ENCODE measurements around the gene APOBEC3H.
"Not testable (repeated sequence)": the region's sequence is repeated elsewhere in the genome, so short reads cannot be mapped to it uniquely, and the experiment has no call there.

APOBEC3H gene

GRCh38 chr22:39097098-39098020 lies at the start of gene APOBEC3H:
Gene APOBEC3H (plus strand): TSS chr22:39097244. CDS start chr22:39100279, 3,035 bp downstream.
- DNase-seq, result peak; percentile 37 to 57

GRCh38 chr22:39049486-39049885 lies 47.6 kb upstream of the APOBEC3H start:
- DNase-seq, result not testable (repeated sequence)

GRCh38 chr22:39051844-39052495 lies 45.1 kb upstream of the APOBEC3H start:
- not testable (repeated sequence) for DNase-seq

DNA sequence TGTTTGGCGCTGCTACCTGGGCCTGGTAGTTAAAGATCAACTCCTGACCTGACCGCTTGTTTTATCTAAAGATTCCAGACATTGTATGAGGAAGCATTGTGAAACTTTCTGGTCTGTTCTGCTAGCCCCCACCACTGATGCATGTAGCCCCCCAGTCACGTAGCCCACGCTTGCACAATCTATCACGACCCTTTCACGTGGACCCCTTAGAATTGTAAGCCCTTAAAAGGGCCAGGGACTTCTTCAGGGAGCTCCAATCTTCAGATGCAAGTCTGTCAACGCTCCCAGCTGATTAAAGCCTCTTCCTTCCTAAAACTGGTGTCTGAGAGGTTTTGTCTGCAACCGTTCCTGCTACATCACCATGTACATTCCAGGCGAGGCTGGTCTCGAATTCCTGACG lies 41.4 kb upstream of the APOBEC3H start:
- DNase-seq, result no peak

DNA sequence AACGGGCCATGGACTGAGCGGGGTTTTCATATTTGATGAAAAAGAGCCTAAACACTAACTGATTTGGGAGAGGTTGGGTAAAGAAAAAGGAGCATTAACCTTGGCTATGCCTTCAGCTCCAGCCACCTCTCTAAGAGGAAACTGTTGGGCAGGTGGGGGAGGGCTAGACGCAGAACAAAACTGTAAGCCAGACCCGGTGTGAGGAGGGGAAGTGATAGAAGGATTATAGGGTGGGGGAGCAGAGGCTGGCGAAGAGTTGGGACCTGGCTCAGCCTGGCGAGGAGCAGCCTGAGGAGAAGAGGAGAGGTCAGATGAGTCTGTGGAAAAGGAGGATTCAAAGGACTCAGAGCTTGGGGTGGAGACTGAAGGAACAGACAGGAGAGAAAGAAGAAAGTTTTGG lies 35.8 kb upstream of the APOBEC3H start:
- DNase-seq, result not testable (repeated sequence)

DNA sequence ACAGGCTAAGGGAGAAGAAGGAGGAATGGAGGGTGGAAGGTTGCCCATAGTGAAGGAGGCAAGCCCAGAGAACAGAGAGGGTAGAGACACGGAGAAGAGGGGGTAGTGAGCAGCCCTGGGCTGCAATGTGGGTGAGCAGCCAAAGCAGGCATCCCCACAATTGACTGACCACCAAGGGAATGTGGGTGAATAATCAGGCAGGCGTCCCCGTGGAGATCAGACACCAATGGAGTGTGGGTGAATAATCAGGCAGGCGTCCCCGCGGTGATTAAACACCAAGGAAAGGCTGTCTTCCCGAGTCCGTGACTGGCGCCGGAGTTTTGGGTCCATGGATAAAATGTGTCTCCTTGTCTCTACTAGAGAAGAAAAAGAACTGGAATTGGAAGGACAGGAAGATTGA lies 35.1 kb upstream of the APOBEC3H start:
- not testable (repeated sequence) for DNase-seq

GRCh38 chr22:39063904-39064303 lies 33.1 kb upstream of the APOBEC3H start:
- DNase-seq, result not testable (repeated sequence)

DNA sequence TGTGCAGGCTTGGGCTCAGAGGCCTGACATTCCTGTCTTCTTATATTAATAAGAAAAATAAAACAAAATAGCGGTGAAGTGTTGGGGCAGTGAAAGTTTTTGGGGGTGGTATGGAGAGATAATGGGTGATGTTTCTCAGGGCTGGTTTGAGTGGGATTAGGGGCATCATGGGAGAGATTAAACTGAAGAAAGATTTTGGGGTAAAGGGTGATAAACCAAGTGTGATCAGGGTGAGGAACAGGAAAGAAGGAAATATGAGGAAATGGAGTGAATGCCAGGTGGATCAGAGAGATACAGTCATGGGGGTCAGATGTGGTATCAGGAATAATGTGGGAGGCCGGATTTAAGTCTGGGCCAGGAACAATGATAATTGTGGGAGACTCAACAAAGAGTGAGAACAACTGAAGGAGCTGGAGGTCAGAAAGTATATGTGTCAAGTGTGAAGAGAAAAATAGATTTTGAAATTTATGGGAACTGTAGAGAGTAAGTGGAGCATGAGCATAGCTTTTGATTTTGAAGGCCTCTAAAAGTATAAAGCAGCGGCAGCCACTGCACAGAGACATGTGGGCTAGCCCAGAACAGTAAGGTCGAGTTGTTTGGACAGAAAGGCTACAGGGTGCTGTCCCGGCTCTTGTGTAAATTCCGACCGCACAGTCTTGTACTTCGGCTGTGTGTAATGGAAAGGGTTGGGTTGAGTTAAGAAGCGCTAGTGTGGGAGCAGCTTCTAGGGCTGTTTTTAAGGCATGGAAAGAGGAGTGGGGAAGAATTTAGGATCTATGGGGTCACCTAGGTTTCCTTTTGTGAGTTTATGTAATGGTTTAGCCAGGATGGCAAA lies 30.4 kb upstream of the APOBEC3H start:
- not testable (repeated sequence) for DNase-seq

GRCh38 chr22:39068033-39068785 lies 28.8 kb upstream of the APOBEC3H start:
- DNase-seq, result no peak

GRCh38 chr22:39070186-39070585 lies 26.9 kb upstream of the APOBEC3H start:
- no peak for DNase-seq

GRCh38 chr22:39072581-39072981 lies 24.5 kb upstream of the APOBEC3H start:
- not testable (repeated sequence) for DNase-seq

DNA sequence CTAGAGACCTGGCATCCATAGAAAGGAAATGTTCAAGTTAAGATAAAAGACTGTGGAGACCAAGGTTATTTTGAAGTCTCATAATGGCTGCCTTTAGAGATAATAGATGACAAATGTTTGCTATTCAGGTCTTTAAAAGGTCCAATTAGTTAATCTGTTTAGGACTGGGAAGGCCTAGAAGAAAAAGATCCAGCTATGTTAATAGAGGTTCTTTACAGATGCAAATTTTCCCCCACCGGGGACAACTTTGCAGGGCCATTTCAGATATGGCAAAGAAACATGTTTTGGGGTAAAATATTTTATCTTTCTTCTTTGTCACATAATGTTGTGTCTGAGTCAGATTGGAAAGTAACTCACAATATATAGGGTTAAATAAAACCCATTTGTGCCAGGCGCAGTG lies 23.1 kb upstream of the APOBEC3H start:
- no peak for DNase-seq

GRCh38 chr22:39076155-39077025 lies 20.7 kb upstream of the APOBEC3H start:
- not testable (repeated sequence) for DNase-seq

DNA sequence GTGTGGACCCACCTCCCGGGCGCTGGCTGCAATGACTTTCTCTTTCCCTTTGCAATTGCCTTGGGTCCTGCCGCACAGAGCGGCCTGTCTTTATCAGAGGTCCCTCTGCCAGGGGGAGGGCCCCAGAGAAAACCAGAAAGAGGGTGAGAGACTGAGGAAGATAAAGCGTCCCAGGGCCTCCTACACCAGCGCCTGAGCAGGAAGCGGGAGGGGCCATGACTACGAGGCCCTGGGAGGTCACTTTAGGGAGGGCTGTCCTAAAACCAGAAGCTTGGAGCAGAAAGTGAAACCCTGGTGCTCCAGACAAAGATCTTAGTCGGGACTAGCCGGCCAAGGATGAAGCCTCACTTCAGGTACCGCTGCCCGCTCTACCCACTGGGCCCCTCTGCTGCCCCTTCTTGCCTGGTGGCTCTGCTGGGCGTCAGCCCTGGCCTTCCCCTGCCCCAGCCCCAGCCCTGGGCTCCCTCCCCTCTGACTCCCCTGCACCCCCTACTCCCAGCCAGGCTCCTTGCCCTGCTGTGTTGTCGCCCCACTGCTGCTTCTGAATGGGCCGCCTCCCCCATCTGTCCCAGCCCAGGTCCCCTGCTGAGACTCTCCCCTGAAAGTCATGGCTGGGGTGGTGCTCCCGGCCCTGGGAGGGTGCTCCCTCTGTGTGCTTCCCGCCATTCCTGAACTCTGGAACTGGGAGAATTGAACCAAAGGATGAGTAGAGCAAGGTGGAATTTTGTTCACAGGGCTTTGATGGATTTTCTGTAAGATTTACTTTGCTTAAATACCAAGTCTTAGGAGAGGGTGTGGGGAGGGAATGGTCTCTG lies 19.8 kb upstream of the APOBEC3H start, which contains the start of gene APOBEC3G:
TSS of gene APOBEC3G (plus strand) at position 250 of the 815 bp plus-strand sequence. CDS start at position 337, 87 bp downstream.
- peak; percentile 54 to 64 for DNase-seq

- not testable (repeated sequence) for DNase-seq
Measured at GRCh38 chr22:39077912-39078311, 19.1 kb upstream of the APOBEC3H start.

DNA sequence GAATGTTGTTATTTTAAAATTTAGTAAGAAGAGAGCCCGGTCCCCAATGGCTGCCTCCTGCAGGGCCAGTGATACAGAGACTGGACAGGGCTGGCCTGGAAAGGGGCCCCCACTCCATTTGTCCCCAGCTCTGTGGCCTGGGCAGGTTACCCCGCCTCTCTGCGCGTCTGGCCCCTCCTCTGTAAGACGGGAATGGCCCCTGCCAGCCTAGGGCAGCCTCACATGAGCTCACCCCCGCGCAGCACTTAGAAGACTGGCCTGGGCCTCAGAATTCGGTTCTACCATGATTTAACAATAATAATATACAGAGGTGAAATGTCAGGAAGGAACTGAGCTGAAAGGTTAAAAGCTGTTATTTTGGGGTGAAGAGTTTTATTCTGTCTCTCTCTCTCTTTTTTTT lies 18.7 kb upstream of the APOBEC3H start:
- DNase-seq, result peak in 1 of 2 experiments; percentile 20

- not testable (repeated sequence) for DNase-seq
Measured at GRCh38 chr22:39079054-39079637, 17.9 kb upstream of the APOBEC3H start.

- no peak for DNase-seq
Measured at GRCh38 chr22:39080052-39080762, 16.8 kb upstream of the APOBEC3H start.

GRCh38 chr22:39081016-39081415 lies 16.0 kb upstream of the APOBEC3H start:
- no peak for DNase-seq
